ENCODE results near the gene SLC35A4.

- TF ChIP-seq HDAC2 (IDR thresholded peaks at IDR 0.05; ENCODE audit: borderline replicate concordance in 1 of 2, low read depth in 2 of 2, low read length in 2 of 2): no peak
- no peak for TF ChIP-seq SRF (IDR thresholded peaks at IDR 0.05; ENCODE audit: low read depth, low read length)
- no peak for TF ChIP-seq CTCF (IDR thresholded peaks at IDR 0.05; ENCODE audit: control extremely low read depth in 1 of 3, insufficient read depth in 1 of 3, low read depth in 1 of 3, low read length in 3 of 3)
- no peak for TF ChIP-seq MAX (IDR thresholded peaks at IDR 0.05)
- no peak for TF ChIP-seq BRCA1 (IDR thresholded peaks at IDR 0.05; ENCODE audit: low read depth, low read length)
- no peak for TF ChIP-seq CHD2 (IDR thresholded peaks at IDR 0.05; ENCODE audit: low read length)
- TF ChIP-seq RAD21 (IDR thresholded peaks at IDR 0.05 in 1 of 2, conservative IDR thresholded peaks at IDR 0.05 in 1 of 2; ENCODE audit: low read depth in 2 of 2, low read length in 2 of 2): no peak
- no peak for TF ChIP-seq POLR2AphosphoS5 (IDR thresholded peaks at IDR 0.05; ENCODE audit: low read depth, low read length)
- no peak for TF ChIP-seq JUND (IDR thresholded peaks at IDR 0.05; ENCODE audit: low read length)
These were observed 46.4 kb downstream of the SLC35A4 start for GRCh38 chr5:140611020-140611521.
